HG03039 (cell line): ENCODE results near the gene KIF4A.

Source experiments
- ATAC-seq: cut with Tn5 transposase; IDR thresholded peaks from one replicate; pipeline ENCODE4 v1.9.1; 2021; ENCODE audit warnings: mild to moderate bottlenecking, moderate library complexity; ENCODE audit not compliant: unreplicated experiment

Gene KIF4A

GRCh38 chrX:70434914-70435586 lies 145.1 kb downstream of the KIF4A start:
- ATAC-seq: no peak

- ATAC-seq: no peak
These were observed 146.4 kb downstream of the KIF4A start for GRCh38 chrX:70436343-70436742.

GRCh38 chrX:70437011-70437410 lies 147.1 kb downstream of the KIF4A start:
- no peak for ATAC-seq

- no peak for ATAC-seq
These were observed 148.2 kb downstream of the KIF4A start for GRCh38 chrX:70437921-70438665.

- no peak for ATAC-seq
These were observed 149.1 kb downstream of the KIF4A start for GRCh38 chrX:70439016-70439415.

- no peak for ATAC-seq
These were observed 152.3 kb downstream of the KIF4A start for GRCh38 chrX:70442224-70442623.

- ATAC-seq: no peak
These were observed 154.5 kb downstream of the KIF4A start, which contains the start of gene DLG3 for GRCh38 chrX:70444326-70444945. DLG3 (plus strand) TSS chrX:70444835; CDS start chrX:70445202, 367 bp downstream.

- ATAC-seq: no peak
These were observed 155.2 kb downstream of the KIF4A start for GRCh38 chrX:70444946-70445656.

- ATAC-seq: no peak
These were observed 156.0 kb downstream of the KIF4A start for GRCh38 chrX:70445951-70446350.

- no peak for ATAC-seq
These were observed 156.8 kb downstream of the KIF4A start for GRCh38 chrX:70446380-70447350.

- no peak for ATAC-seq
These were observed 159.6 kb downstream of the KIF4A start for GRCh38 chrX:70449457-70449966.

GRCh38 chrX:70452143-70452733 lies 162.3 kb downstream of the KIF4A start:
- ATAC-seq: no peak

- no peak for ATAC-seq
These were observed 163.2 kb downstream of the KIF4A start for GRCh38 chrX:70453024-70453618.

GRCh38 chrX:70454441-70455365 lies 164.8 kb downstream of the KIF4A start:
- peak; percentile 45 for ATAC-seq

- peak; percentile 43 for ATAC-seq
These were observed 165.7 kb downstream of the KIF4A start for GRCh38 chrX:70455366-70456202.

- ATAC-seq: peak; percentile 22
These were observed 166.4 kb downstream of the KIF4A start for GRCh38 chrX:70456256-70456655.

- ATAC-seq: no peak
These were observed 171.1 kb downstream of the KIF4A start for GRCh38 chrX:70461026-70461425.
